COLO829 (cell line): Measurements from ENCODE around the gene MAPRE3.

Experiments used
- DNase-seq: peaks from one replicate; pipeline ENCODE4 v3.0.0; 2012; ENCODE audit warnings: low spot score

The MAPRE3 gene

GRCh38 chr2:26985807-26986206 lies 15.4 kb downstream of the MAPRE3 start:
- no peak for DNase-seq

GRCh38 chr2:26986576-26986975 lies 16.1 kb downstream of the MAPRE3 start:
- no peak for DNase-seq

- no peak for DNase-seq
Observed at GRCh38 chr2:26988058-26988860, 17.8 kb downstream of the MAPRE3 start.

- DNase-seq, result peak; percentile 71
Observed at GRCh38 chr2:26989156-26989555, 18.7 kb downstream of the MAPRE3 start.

- no peak for DNase-seq
Observed at GRCh38 chr2:26991717-26992116, 21.3 kb downstream of the MAPRE3 start.

- DNase-seq, result no peak
Observed at GRCh38 chr2:26993768-26994167, 23.3 kb downstream of the MAPRE3 start.

- DNase-seq, result no peak
Observed at GRCh38 chr2:26994983-26995382, 24.5 kb downstream of the MAPRE3 start.

GRCh38 chr2:26997394-26997793 lies 27.0 kb downstream of the MAPRE3 start:
- DNase-seq, result no peak

GRCh38 chr2:26998323-26998722 lies 27.9 kb downstream of the MAPRE3 start:
- DNase-seq, result no peak

- DNase-seq, result no peak
Observed at GRCh38 chr2:27000228-27000627, 29.8 kb downstream of the MAPRE3 start.

GRCh38 chr2:27000995-27001394 lies 30.6 kb downstream of the MAPRE3 start:
- no peak for DNase-seq

- DNase-seq, result no peak
Observed at GRCh38 chr2:27001950-27002349, 31.5 kb downstream of the MAPRE3 start.

GRCh38 chr2:27003007-27003406 lies 32.6 kb downstream of the MAPRE3 start:
- no peak for DNase-seq

- DNase-seq, result peak; percentile 41
Observed at GRCh38 chr2:27003857-27004256, 33.4 kb downstream of the MAPRE3 start.

- DNase-seq, result no peak
Observed at GRCh38 chr2:27006602-27007415, 36.4 kb downstream of the MAPRE3 start.

- no peak for DNase-seq
Observed at GRCh38 chr2:27007416-27008374, 37.3 kb downstream of the MAPRE3 start.

GRCh38 chr2:27008678-27009077 lies 38.2 kb downstream of the MAPRE3 start:
- no peak for DNase-seq

- no peak for DNase-seq
Observed at GRCh38 chr2:27009083-27009482, 38.6 kb downstream of the MAPRE3 start.

GRCh38 chr2:27009716-27010115 lies 39.3 kb downstream of the MAPRE3 start:
- no peak for DNase-seq

- no peak for DNase-seq
Observed at GRCh38 chr2:27010139-27010538, 39.7 kb downstream of the MAPRE3 start.

GRCh38 chr2:27013738-27014137 lies 43.3 kb downstream of the MAPRE3 start:
- DNase-seq, result no peak

GRCh38 chr2:27014771-27015433 lies 44.5 kb downstream of the MAPRE3 start:
- DNase-seq, result no peak
